ENCODE data around the gene DIO1. TPM values are rescaled to one million over a fixed set of nuclear protein-coding genes. Genes with fewer than 3 reads are reported as not detected.

The DIO1 gene
- total RNA-seq, 6 experiments from 2014 or later, result 27.2 to 132 (median 72.1) TPM

DNA sequence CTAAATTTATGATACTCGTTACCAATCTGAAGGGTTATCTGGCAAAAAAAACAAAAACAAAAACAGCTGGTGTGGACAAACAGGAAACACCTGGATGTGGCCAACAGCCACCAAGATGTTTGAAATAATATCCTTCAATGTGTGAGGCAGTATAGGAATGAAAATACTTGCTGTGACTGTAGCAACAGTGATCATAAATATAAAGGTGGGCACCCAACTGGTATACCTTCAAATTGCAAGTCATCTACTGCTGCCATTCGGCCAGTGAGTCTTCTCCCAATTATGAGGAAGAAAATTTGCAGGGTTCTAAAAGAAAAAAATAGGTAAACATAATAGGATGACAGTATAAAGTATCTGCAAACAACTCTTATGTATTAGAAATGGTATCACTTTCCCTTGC is 5.3 kb upstream of the DIO1 start:
- H3K27me3 ChIP-seq, result no peaks in the 10 kb centered on the region
- DNase-seq (no peak), ATAC-seq (no peak)
- H3K9me3 ChIP-seq, result no peaks in the 10 kb centered on the region
- H3K27ac ChIP-seq, result peak overlapping the region in 2 of 3 donors; percentile 73 to 92
- H3K36me3 ChIP-seq, result peaks cover 0 to 4% (median 0%) of the 10 kb centered on the region in 4 donors
- WGBS (ENCODE audit: insufficient coverage, low coverage, low lambda C conversion rate, missing lambda C conversion rate), result 31% methylated on average over 2 of the region's 2 CpGs
- H3K4me3 ChIP-seq, result peak overlapping the region; percentile 68 to 99 (median 86)
- intact Hi-C loops (cut with DNase I), result no loop called here
- H3K4me1 ChIP-seq, result peaks cover 0 to 46% (median 17%) of the 10 kb centered on the region in 4 donors
- TF ChIP-seq, protein P1, sequence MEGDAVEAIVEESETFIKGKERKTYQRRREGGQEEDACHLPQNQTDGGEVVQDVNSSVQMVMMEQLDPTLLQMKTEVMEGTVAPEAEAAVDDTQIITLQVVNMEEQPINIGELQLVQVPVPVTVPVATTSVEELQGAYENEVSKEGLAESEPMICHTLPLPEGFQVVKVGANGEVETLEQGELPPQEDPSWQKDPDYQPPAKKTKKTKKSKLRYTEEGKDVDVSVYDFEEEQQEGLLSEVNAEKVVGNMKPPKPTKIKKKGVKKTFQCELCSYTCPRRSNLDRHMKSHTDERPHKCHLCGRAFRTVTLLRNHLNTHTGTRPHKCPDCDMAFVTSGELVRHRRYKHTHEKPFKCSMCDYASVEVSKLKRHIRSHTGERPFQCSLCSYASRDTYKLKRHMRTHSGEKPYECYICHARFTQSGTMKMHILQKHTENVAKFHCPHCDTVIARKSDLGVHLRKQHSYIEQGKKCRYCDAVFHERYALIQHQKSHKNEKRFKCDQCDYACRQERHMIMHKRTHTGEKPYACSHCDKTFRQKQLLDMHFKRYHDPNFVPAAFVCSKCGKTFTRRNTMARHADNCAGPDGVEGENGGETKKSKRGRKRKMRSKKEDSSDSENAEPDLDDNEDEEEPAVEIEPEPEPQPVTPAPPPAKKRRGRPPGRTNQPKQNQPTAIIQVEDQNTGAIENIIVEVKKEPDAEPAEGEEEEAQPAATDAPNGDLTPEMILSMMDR (IDR thresholded peaks at IDR 0.05), result no peak
- no peak for TF ChIP-seq POLR2A (IDR thresholded peaks at IDR 0.05)

DNA sequence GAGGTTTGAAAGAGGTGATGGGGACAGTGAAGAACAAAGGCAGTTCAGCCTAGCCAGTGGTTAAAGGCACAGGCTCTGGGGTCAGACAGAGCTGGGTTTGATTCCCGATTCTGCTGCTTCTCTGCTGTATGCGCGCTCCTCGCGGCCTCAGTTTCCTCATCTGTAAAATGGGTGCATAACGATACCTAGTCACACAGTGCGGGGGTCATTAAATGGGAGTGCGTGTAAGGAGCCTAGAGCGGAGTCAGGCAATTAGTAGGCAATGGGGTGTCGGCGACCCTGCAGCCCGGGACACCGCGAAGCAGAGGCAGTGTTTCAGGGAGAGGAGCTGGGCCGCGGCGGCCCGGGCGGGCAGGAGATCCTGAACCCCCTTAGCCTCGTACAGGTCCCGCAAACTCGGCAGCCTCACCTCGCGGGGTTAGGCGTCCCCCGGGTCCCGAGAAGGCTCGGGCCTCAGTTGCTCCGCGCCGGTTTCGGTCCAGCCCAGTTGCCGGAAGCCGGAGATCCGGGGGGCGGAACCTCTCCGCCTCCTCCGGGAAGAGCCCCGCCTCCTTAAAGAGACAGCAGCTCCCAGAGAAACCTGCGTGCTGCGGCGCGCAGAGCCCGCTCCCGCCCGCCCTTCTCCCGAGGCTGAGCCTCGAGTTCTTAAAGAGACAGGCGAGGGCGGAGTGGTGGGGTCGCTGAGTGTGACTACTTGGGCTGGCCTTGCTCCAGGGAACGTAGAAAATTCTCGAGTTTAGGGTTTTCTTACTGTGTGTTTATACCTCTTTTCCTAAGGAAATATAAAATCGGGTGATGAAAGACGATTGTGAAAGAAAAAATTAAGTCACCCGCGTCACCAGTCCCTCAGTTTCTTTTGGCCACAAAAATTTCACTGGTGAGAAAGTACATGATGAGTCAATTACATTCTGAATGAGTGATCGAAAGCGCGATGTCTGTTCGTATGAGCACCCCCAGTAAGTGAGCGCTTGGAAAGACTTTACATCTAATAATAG is 4.4 kb upstream of the DIO1 start, which contains the start of gene YIPF1:
TSS of gene YIPF1 (minus strand) at position 494 of the 995 bp plus-strand sequence. CDS start 860 bp downstream, outside the sequence.
- peaks cover 0 to 40% (median 13%) of the 10 kb centered on the region in 4 donors for H3K4me1 ChIP-seq
- H3K4me3 ChIP-seq, result peak within 1 kb of the TSS; percentile 68 to 99 (median 86)
- peak; percentile 63 for TF ChIP-seq POLR2A (IDR thresholded peaks at IDR 0.05)
- TF ChIP-seq, protein P1 (IDR thresholded peaks at IDR 0.05), result no peak
- peak within 1 kb of the TSS; percentile 66 to 92 (median 73) for H3K27ac ChIP-seq
- peak; percentile 90 to 95 (median 92) for ATAC-seq
- H3K36me3 ChIP-seq, result peaks cover 0 to 4% (median 0%) of the 10 kb centered on the region in 4 donors
- no peaks in the 10 kb centered on the region for H3K27me3 ChIP-seq
- WGBS (ENCODE audit: insufficient coverage, low coverage, low lambda C conversion rate, missing lambda C conversion rate), result 4% methylated on average over 22 of the region's 62 CpGs
- H3K9me3 ChIP-seq, result no peaks in the 10 kb centered on the region
- intact Hi-C loops (cut with DNase I), result loop anchor here in 1 of 2 donors (5.0 kb wide), 1 partner anchor 58 kb away; the partner anchor contains the start of genes IFT25 and LRRC42
- DNase-seq, result peak; percentile 93 to 95 (median 94)

DNA sequence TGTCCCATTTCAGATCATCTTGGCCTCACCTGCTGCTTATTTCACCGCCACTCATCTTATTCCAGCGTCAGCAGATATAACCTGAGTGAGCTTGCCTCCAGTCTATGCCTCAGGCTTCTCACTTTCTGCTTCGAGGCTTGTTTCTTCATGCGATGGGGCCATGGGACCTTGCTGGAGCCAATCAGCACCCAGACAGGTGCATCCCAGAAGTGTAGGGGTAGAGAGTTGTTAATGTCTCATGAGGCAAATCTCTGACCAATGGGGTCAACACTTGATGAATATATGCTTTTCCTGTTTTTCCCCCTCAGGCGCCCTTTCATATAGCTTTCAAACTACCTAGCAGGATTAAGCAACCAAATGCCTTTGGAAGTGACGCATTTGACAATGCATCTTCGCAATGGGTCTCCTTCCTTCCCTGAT is 3.5 kb upstream of the DIO1 start:
- intact Hi-C loops (cut with DNase I), result loop anchor here in 1 of 2 donors (5.0 kb wide), 1 partner anchor 57 kb away; the partner anchor contains the start of genes IFT25 and LRRC42
- peak overlapping the region; percentile 66 to 92 (median 73) for H3K27ac ChIP-seq
- H3K4me1 ChIP-seq, result peaks cover 0 to 31% (median 11%) of the 10 kb centered on the region in 4 donors
- no peaks in the 10 kb centered on the region for H3K27me3 ChIP-seq
- H3K9me3 ChIP-seq, result no peaks in the 10 kb centered on the region
- H3K36me3 ChIP-seq, result peaks cover 0 to 4% (median 0%) of the 10 kb centered on the region in 4 donors
- H3K4me3 ChIP-seq, result peak overlapping the region in 2 of 3 donors; percentile 68 to 86
- TF ChIP-seq, protein P1 (IDR thresholded peaks at IDR 0.05), result no peak
- no peak for TF ChIP-seq POLR2A (IDR thresholded peaks at IDR 0.05)
- whole genome bisulfite sequencing (ENCODE audit: insufficient coverage, low coverage, low lambda C conversion rate, missing lambda C conversion rate), result 75% methylated on average over 4 of the region's 7 CpGs
- no peak for DNase-seq
- ATAC-seq, result no peak

DNA sequence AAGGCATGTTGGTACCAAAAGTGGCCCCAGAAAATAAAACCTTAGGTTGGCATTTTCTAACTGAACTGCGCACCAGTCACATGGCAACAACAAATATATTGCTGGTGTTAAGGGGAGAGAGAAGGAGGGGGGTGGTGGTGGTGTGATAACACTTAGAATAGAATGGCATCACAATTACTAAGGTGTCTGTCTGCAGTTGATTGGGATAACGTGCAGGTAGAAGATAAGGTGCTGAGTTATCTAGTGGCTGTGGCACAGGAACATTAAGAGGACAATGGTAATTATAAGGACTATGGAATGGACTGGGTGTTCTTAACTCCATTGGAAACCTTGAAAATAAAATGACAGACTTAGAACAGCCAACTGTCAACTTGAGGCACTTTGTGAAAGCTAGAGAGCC is 3.0 kb upstream of the DIO1 start:
- H3K4me3 ChIP-seq, result no peak overlapping the region
- no peak for TF ChIP-seq POLR2A (IDR thresholded peaks at IDR 0.05)
- TF ChIP-seq, protein P1 (IDR thresholded peaks at IDR 0.05), result no peak
- no peak overlapping the region for H3K27ac ChIP-seq
- H3K4me1 ChIP-seq, result peaks cover 0 to 26% (median 10%) of the 10 kb centered on the region in 4 donors
- DNase-seq (no peak), ATAC-seq (no peak)
- H3K27me3 ChIP-seq, result no peaks in the 10 kb centered on the region
- H3K36me3 ChIP-seq, result peaks cover 0 to 4% (median 0%) of the 10 kb centered on the region in 4 donors
- WGBS (ENCODE audit: insufficient coverage, low coverage, low lambda C conversion rate, missing lambda C conversion rate), result 89% methylated on average over 2 of the region's 2 CpGs
- H3K9me3 ChIP-seq, result no peaks in the 10 kb centered on the region
- intact Hi-C loops (cut with DNase I), result loop anchor here in 1 of 2 donors (5.0 kb wide), 1 partner anchor 56 kb away; the partner anchor contains the start of genes IFT25 and LRRC42
